ENCODE measurements around the gene TNFRSF1B.
A peak's percentile ranks its signal among the peaks of the same experiment; 100 is the strongest.

The TNFRSF1B gene

DNA sequence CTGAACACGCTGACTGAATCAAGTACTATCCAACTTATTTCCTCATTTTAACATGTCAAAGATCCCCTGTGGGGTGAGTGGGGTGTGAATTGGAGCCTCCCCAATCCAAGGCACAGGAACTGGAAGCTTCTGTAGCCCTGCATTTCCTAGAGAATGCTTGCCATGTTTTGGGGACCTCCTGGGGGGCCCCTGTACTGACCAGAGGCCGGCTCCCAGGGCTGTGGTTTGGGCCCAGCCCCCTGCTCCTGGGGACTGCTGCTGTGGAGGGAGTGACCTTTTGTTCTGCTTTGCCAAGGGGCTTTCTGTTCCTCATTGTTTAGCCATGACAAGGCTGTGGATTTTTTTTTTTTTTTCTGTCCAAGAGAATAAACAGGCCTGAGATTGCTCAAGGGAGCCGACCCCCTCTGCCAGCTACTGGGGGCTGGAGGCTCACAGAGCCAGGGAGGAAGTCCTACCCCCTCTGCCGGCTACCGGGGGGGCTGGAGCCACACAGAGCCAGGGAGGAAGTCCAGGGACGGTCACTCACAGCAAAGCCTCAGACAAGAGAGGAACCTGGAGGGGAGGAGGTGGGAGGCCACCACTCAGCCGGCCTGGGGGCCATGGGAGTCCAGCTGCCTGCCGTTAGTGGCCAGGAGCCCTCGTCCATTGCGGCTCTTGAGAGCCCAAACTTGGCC is 17.4 kb downstream of the TNFRSF1B start:
- peaks cover 92% of the 10 kb centered on the region for H3K4me1 Mint-ChIP-seq
- peak overlapping the region; percentile 67 for H3K4me3 Mint-ChIP-seq

DNA sequence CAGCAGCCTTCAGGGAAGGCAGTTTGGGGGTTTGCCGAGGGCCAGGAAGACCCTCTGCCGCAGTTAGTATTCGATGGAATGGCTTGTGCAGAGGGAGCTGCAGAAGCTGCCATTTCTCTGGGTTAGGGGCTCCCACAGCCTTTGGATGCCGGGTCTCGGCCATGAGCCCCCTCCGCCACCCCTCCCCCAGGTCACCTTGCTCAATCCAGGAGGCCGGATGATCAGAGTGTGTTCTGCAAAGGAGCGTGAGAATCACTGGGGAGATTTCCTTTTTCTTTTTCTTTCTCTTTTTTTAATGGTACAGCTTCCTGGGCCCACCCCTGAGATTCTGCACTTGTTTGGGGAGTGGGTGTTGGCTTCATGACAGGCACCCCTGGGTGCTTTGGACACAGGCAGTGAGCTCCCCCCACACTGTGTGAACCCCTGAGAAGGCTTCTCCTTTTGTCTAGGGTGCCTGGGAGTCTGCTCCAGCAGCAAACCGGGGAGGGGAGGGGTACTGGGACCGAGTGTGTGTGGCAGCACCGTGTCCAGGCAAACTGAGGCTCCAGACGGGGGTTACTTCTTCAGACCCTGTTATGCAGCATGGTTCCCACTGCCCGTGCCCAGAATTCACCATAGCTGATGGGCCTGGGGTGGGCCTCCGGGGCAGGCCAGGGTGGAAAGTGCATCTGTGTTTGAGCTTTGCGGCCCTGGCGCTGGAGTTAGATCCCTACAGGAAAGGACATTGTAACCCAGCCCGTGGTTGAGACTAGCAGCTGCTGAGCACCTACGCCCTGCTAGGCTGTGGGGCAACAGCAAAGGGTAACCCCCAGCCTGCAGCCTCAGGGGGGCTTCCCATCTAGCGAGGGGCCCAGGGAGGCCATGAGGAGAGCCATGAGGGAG is 18.5 kb downstream of the TNFRSF1B start:
- Mint-ChIP-seq H3K4me3 (no peak overlapping the region), H3K27ac (peak overlapping the region; percentile 85), H3K9me3 (no peaks in the 10 kb centered on the region), H3K4me1 (peaks cover 90% of the 10 kb centered on the region), H3K36me3 (peaks cover 40% of the 10 kb centered on the region), H3K27me3 (no peaks in the 10 kb centered on the region)
- ATAC-seq = no peak

More for the DNA sequence above, 17.4 kb downstream of the TNFRSF1B start:
- peaks cover 31% of the 10 kb centered on the region for H3K36me3 Mint-ChIP-seq
- H3K27ac Mint-ChIP-seq = peak overlapping the region; percentile 85
- no peaks in the 10 kb centered on the region for H3K27me3 Mint-ChIP-seq
- peak; percentile 76 for ATAC-seq
- no peaks in the 10 kb centered on the region for H3K9me3 Mint-ChIP-seq

DNA sequence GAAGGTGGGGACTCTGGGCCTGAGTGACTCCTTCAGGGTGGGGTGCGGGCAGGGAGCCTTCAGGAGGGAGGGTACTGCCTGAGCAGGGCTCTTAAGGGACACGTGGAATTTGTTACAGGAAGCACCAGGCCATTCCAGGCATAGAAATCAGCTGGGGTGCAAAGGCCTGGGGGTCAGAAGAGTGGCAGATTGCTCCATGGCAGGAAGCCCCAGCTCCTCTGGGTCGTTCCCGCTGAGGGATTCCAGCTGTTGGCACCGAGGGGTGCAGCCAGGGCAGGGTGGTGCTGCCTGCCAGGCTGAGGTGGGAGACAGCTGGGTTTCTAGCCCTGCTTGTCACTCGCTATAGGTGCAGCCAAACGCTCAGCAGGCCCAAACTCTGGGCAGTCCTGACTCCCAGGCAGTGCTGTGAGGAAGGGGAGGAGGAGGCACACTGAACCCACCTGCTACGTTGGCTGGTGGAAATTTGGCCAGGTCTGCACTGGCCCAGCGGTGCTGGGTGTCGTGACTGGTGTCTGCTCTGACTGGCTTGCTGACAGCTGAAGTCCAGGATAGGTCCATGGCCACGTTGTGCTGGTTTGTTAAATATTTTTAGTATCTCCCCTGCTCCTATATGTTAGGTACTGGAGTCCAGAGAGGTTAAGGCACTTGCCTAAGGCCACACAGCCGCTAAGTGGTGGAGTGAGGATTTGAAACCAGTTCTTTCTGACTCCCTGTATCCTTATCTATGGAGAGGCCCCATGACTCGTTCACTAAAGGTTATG is 19.3 kb downstream of the TNFRSF1B start:
- peaks cover 92% of the 10 kb centered on the region for H3K4me1 Mint-ChIP-seq
- no peak overlapping the region for H3K4me3 Mint-ChIP-seq
- no peaks in the 10 kb centered on the region for H3K27me3 Mint-ChIP-seq
- no peak for ATAC-seq
- H3K27ac Mint-ChIP-seq = peak overlapping the region; percentile 85
- peaks cover 48% of the 10 kb centered on the region for H3K36me3 Mint-ChIP-seq
- no peaks in the 10 kb centered on the region for H3K9me3 Mint-ChIP-seq

DNA sequence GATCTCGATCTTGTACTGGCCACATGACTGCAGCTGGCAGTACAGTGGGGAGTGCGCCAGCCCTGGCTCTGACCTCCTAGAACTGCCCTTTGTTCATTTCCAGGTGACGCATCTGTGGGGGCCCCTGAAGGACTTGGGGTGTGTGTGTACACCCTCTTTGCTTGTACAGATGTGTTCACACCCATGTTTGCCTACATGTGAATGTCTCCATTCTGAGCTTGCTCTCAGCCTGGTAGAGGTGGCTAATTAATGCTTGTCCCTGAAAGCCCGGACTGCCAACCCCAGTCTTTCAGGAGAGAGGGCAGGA is 19.8 kb downstream of the TNFRSF1B start:
- Mint-ChIP-seq H3K9me3 (no peaks in the 10 kb centered on the region), H3K27ac (peak overlapping the region; percentile 85), H3K4me1 (peaks cover 90% of the 10 kb centered on the region)

DNA sequence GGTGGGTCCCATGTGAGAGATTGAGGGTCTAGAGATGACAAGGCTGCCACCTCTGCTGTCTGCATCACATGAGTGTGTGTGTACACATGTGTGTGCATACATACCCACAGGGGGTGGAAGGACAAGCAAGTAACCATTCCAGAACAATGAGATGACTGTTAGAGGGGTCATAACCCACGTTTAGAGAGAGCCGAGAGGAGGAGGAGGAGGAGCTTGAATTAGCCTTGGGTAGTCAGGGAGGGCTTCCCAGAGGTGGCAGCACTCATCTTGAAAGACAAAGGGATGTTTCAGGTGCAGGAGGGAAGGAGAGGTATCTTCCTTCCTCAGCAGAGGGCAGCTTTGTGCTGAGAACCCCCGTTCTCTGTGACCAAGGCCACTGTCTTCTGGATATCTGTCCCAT is 21.3 kb downstream of the TNFRSF1B start:
- Mint-ChIP-seq H3K4me3 (no peak overlapping the region), H3K36me3 (peaks cover 61% of the 10 kb centered on the region), H3K27ac (peak overlapping the region; percentile 21), H3K9me3 (no peaks in the 10 kb centered on the region), H3K4me1 (peaks cover 81% of the 10 kb centered on the region), H3K27me3 (no peaks in the 10 kb centered on the region)
- no peak for ATAC-seq

More for the DNA sequence above, 19.8 kb downstream of the TNFRSF1B start:
- no peaks in the 10 kb centered on the region for H3K27me3 Mint-ChIP-seq
- H3K4me3 Mint-ChIP-seq = no peak overlapping the region
- ATAC-seq = no peak
- H3K36me3 Mint-ChIP-seq = peaks cover 51% of the 10 kb centered on the region

DNA sequence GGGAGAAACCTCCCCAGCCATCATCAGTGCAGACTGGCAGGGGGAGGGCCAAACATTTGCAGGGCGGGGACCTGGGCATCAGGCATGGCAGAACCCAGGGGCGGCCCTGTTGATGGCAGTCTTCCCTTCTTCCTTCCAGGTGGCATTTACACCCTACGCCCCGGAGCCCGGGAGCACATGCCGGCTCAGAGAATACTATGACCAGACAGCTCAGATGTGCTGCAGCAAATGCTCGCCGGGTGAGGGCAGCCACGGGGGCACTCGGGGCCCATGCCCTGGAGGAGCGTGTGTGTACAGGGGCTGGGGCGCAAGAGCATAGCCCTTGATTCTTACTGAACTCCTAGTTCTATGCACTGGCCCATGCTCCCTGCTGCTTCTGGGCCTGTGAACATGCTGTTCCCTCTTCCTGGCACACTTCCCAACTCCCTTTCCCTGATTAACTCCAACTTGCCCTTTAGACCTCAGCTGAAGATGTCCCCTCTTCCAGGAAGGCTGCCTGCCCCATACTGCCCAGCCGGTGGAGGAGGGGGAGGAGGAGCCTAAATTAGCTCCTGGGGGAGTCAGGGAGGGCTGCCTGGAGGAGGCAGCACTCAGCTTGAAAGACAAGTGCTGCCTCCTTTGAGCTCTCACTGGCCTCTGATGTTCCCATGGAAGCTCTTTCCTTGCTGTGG is 22.0 kb downstream of the TNFRSF1B start:
- H3K4me3 Mint-ChIP-seq = no peak overlapping the region
- H3K27ac Mint-ChIP-seq = peak overlapping the region; percentile 6
- H3K9me3 Mint-ChIP-seq = no peaks in the 10 kb centered on the region
- no peak for ATAC-seq
- peaks cover 64% of the 10 kb centered on the region for H3K36me3 Mint-ChIP-seq
- H3K27me3 Mint-ChIP-seq = no peaks in the 10 kb centered on the region
- peaks cover 80% of the 10 kb centered on the region for H3K4me1 Mint-ChIP-seq

DNA sequence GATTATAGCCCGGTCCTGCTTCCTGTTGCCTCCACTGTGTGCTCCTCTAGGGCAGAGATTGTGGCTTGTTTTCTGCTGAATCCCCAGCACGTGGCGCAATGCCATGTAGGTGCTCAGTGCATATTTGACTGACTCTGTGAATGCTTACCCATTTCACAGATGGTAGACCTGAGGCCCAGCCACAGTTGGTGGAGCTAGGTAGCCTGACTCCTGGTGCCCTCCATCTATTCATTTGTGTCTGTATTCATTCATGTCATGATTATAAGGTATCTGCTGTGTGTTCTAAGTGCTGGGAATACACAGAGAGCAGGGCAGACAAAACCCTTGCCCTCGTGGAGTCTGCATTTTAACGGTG is 22.5 kb downstream of the TNFRSF1B start:
- H3K27ac Mint-ChIP-seq = peak overlapping the region; percentile 6
- peaks cover 80% of the 10 kb centered on the region for H3K4me1 Mint-ChIP-seq
- no peaks in the 10 kb centered on the region for H3K27me3 Mint-ChIP-seq
- H3K36me3 Mint-ChIP-seq = peaks cover 68% of the 10 kb centered on the region
- no peaks in the 10 kb centered on the region for H3K9me3 Mint-ChIP-seq
- no peak overlapping the region for H3K4me3 Mint-ChIP-seq
- no peak for ATAC-seq

DNA sequence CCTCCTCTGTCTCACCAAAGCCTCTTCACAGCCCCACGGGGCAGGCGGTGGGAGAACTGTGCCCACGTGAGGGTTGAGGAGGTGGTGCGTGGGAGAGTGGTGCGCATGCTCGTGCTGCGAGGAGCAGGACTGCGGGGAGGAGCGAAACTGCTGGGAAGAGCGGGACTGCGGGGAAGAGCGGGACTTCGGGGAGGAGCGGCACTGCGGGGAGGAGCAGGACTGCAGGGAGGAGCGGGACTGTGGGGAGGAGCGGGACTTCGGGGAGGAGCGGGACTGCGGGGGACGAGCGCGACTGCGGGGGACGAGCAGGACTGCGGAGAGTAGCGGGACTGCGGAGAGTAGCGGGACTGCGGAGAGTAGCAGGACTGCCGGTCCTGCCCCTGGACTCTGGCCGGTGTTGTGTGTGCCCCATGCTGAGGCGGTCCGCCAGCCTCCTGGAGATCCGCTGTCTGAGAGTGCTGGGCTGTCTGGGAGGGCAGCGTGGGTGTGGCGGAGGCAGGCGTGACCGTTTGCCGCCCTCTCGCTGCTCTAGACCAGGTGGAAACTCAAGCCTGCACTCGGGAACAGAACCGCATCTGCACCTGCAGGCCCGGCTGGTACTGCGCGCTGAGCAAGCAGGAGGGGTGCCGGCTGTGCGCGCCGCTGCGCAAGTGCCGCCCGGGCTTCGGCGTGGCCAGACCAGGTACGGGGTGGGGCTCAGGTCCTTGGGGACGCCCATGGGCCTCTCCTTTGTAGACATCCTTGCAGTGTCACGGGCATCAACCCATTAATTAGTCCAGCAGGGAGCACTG is 24.6 kb downstream of the TNFRSF1B start:
- ATAC-seq = no peak

DNA sequence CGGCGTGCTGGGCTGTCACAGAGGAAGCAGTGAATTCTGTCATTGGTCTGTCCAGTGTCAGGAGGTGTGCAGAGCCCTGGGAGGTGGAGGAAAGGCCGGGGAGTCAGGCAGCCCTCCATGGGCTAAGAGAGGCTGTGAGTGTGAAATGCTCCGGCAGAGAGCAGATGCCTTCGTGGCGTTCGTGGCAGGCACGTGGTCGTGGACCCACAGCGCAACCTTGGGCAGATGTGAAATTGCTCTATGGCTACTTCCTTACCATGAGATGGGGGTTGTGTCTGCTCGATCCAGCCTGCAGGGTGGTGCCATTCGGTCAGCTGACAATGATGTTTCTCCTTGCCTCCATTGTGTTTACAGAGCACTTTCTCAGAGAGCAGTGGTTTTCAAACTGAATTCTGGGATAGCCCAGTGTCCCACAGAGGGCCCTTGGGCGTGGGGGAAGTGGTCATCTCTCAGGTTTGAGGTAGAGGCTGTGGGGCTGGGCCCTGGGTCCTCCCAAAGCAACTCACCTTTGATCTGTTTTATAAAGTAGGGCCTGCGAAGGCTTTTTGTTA is 27.9 kb downstream of the TNFRSF1B start:
- peaks cover 74% of the 10 kb centered on the region for H3K36me3 Mint-ChIP-seq
- peaks cover 78% of the 10 kb centered on the region for H3K4me1 Mint-ChIP-seq
- no peaks in the 10 kb centered on the region for H3K27me3 Mint-ChIP-seq
- no peak overlapping the region for H3K4me3 Mint-ChIP-seq
- H3K27ac Mint-ChIP-seq = peak overlapping the region; percentile 59
- no peaks in the 10 kb centered on the region for H3K9me3 Mint-ChIP-seq
- no peak for ATAC-seq

More for the DNA sequence above, 24.6 kb downstream of the TNFRSF1B start:
- Mint-ChIP-seq H3K27me3 (no peaks in the 10 kb centered on the region), H3K4me3 (no peak overlapping the region), H3K27ac (peak overlapping the region; percentile 35), H3K4me1 (peaks cover 76% of the 10 kb centered on the region), H3K36me3 (peaks cover 74% of the 10 kb centered on the region), H3K9me3 (no peaks in the 10 kb centered on the region)

DNA sequence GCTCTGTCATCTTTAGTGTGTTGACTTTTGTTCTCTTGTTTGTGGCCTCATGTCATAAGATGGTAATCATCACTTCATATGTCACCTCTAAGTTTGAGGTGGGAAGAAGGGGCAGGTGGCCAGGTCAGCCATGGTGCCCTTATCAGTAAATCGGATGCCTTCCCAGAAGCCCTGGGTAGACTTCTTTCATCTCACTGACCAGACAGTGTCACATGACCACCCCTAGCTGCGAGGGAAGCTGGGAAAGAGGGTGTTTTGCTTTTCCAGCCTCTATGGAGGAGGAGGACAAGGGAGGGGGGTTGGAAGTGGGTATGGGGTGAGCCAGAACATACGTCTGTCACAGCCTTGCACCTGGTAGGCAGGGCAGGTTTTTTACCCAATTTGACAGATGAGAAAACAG is 28.6 kb downstream of the TNFRSF1B start:
- Mint-ChIP-seq H3K4me1 (peaks cover 81% of the 10 kb centered on the region), H3K4me3 (no peak overlapping the region), H3K27ac (peak overlapping the region; percentile 59), H3K36me3 (peaks cover 69% of the 10 kb centered on the region), H3K9me3 (no peaks in the 10 kb centered on the region), H3K27me3 (no peaks in the 10 kb centered on the region)
- ATAC-seq = no peak

DNA sequence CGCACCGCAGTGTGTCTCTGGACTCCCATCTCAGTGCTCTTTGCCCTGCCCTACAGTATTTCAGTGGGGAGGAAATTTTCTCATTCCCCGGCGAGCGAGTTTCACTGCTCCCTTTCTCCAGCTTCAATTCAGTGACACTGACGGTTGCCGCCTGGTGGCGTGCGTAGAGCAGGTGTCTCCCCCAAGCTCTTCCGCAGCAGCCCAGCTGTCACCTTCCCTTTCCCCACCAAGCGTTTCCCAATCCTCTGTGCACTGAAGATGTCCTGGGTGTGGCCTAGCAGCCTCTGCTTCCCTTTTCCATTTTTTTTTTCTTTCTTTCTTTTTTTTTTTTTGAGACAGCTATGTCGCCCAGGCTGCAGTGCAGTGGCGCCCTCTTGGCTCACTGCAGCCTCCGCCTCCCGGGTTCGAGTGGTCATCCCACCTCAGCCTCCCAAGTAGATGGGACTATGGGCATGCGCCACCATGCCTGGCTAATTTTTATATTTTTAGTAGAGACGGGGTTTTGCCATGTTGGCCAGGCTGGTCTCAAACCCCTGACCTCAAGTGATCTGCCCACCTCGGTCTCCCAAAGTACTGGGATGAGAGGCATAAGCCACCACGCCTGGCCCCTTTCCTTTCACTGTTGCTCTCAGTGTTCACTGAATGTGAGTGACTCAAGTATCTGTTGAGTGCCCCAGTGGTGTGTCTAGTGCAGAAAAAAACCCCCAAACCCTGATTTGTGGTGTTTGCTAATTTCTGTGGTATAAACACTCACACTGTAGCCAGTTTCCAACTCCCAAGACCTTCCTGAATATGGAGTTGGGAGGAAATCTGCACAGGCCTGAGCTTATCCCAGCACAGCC is 30.1 kb downstream of the TNFRSF1B start:
- Mint-ChIP-seq H3K9me3 (no peaks in the 10 kb centered on the region), H3K4me3 (no peak overlapping the region), H3K36me3 (peaks cover 58% of the 10 kb centered on the region), H3K27me3 (no peaks in the 10 kb centered on the region), H3K4me1 (peaks cover 82% of the 10 kb centered on the region), H3K27ac (peak overlapping the region; percentile 85)
- no peak for ATAC-seq

DNA sequence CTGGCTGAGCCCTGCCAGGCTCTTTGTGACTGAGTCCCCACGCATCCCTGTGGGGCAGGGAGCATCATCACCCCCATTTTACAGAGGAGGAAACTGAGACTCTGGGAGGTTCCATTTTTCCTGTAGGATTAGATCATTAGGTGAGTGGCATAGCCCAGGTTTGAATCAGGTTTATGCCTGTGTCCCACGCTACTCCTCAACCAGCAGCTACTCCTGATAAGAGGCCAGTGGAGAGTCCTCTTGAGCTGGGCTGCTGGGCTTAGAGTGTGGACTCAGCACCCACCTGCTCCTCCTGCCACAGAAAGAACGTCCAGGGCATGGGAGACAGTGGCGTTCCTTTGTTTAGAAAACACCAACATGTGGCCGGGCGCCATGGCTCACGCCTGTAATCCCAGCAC is 30.7 kb downstream of the TNFRSF1B start:
- H3K4me3 Mint-ChIP-seq = no peak overlapping the region
- peaks cover 88% of the 10 kb centered on the region for H3K4me1 Mint-ChIP-seq
- H3K9me3 Mint-ChIP-seq = no peaks in the 10 kb centered on the region
- H3K27ac Mint-ChIP-seq = peak overlapping the region; percentile 85
- H3K27me3 Mint-ChIP-seq = no peaks in the 10 kb centered on the region
- H3K36me3 Mint-ChIP-seq = peaks cover 57% of the 10 kb centered on the region
- ATAC-seq = no peak

DNA sequence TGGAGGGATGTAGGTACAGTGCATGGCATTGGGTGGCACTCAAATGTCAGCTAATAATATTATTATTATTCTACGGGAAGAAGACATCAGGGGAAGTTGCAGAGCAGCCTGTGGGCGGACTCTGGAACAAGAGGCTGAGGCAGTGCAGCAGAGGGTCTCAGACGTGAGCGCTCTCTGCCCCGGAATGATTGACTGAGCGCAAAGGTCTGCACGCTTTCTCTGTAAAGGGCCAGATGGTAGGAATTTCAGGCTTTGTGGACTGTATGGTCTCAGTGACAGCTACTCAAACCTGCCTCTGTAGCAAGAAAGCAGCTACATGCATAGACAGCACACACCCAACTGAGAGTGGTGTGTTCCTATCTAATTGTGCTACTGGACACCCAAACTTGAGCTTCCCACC is 33.4 kb downstream of the TNFRSF1B start:
- H3K36me3 Mint-ChIP-seq = peaks cover 60% of the 10 kb centered on the region
- H3K27me3 Mint-ChIP-seq = no peaks in the 10 kb centered on the region
- no peak for ATAC-seq
- no peaks in the 10 kb centered on the region for H3K9me3 Mint-ChIP-seq
- peaks cover 90% of the 10 kb centered on the region for H3K4me1 Mint-ChIP-seq
- H3K27ac Mint-ChIP-seq = peak overlapping the region; percentile 85
- H3K4me3 Mint-ChIP-seq = no peak overlapping the region
